ENCODE data around the gene EXOSC1. TPM values are rescaled to one million over a fixed set of nuclear protein-coding genes. Genes with fewer than 3 reads are reported as not detected.

EXOSC1 gene
- total and polyA plus RNA-seq, 11 donors: 14.8 to 34.5 (median 17.3) TPM

GRCh38 chr10:97399843-97400545 is 45.8 kb downstream of the EXOSC1 start:
- H3K4me1 ChIP-seq: peaks cover 0 to 20% (median 11%) of the 10 kb centered on the region in 12 donors
- peak; percentile 44 to 79 (median 72) for ATAC-seq
- peak overlapping the region in 11 of 12 donors; percentile 60 to 86 (median 79) for H3K27ac ChIP-seq
- H3K27me3 ChIP-seq: no peaks in the 10 kb centered on the region
- intact Hi-C loops (cut with DNase I): loop anchor here in 4 of 10 donors (5.0 to 10.0 kb wide), 4 partner anchors 63 to 335 kb away; partner anchors contain the start of gene ZFYVE27 (in 1 of the 4)
- WGBS, 4 donors: 17 to 47% (median 28%) methylated on average over 16 to 21 of the region's 21 CpGs
- peak overlapping the region in 11 of 12 donors; percentile 55 to 93 (median 80) for H3K4me3 ChIP-seq
- TF ChIP-seq CTCF (IDR thresholded peaks at IDR 0.05) (no peak), POLR2A (IDR thresholded peaks at IDR 0.05) (no peak)
- H3K9me3 ChIP-seq: no peaks in the 10 kb centered on the region
- peaks cover 0 to 35% (median 23%) of the 10 kb centered on the region in 9 donors for H3K36me3 ChIP-seq
- DNase-seq: peak in 3 of 5 donors; percentile 44 to 76 (median 63)

- WGBS, 4 donors: 71 to 97% (median 83%) methylated on average over 4 of the region's 4 CpGs
- Histone ChIP-seq H3K27me3 (no peaks in the 10 kb centered on the region), H3K36me3 (peaks cover 0 to 73% (median 58%) of the 10 kb centered on the region in 9 donors), H3K4me1 (peaks cover 0 to 15% (median 9%) of the 10 kb centered on the region in 12 donors), H3K9me3 (no peaks in the 10 kb centered on the region), H3K27ac (no peak overlapping the region), H3K4me3 (no peak overlapping the region)
- intact Hi-C loops (cut with DNase I): no loop called here
- TF ChIP-seq POLR2A (IDR thresholded peaks at IDR 0.05) (no peak), CTCF (IDR thresholded peaks at IDR 0.05) (no peak)
- ATAC-seq (no peak), DNase-seq (peak in 1 of 5 donors; percentile 4)
These were observed 49.8 kb downstream of the EXOSC1 start for GRCh38 chr10:97396056-97396455.

- WGBS, 4 donors: 91 to 94% (median 93%) methylated on average over 8 of the region's 8 CpGs
- intact Hi-C loops (cut with DNase I): no loop called here
- H3K4me1 ChIP-seq: no peaks in the 10 kb centered on the region
- ATAC-seq: no peak
- no peak for TF ChIP-seq POLR2A (IDR thresholded peaks at IDR 0.05)
- no peak for TF ChIP-seq CTCF (IDR thresholded peaks at IDR 0.05)
- DNase-seq: no peak
- H3K4me3 ChIP-seq: no peak overlapping the region
- no peaks in the 10 kb centered on the region for H3K27me3 ChIP-seq
- H3K27ac ChIP-seq: no peak overlapping the region
- H3K9me3 ChIP-seq: no peaks in the 10 kb centered on the region
- peaks cover 0 to 95% (median 84%) of the 10 kb centered on the region in 9 donors for H3K36me3 ChIP-seq
These were observed 52.7 kb downstream of the EXOSC1 start for GRCh38 chr10:97393034-97393573.

- Histone ChIP-seq H3K9me3 (no peaks in the 10 kb centered on the region), H3K27me3 (no peaks in the 10 kb centered on the region), H3K27ac (peak overlapping the region in 1 of 12 donors; percentile 32), H3K36me3 (peaks cover 0 to 96% (median 81%) of the 10 kb centered on the region in 9 donors), H3K4me1 (peaks cover 0 to 7% (median 0%) of the 10 kb centered on the region in 12 donors), H3K4me3 (no peak overlapping the region)
- WGBS, 4 donors: 86 to 100% (median 98%) methylated on average over 2 to 5 of the region's 5 CpGs
- peak in 1 of 4 donors; percentile 30 for ATAC-seq
- intact Hi-C loops (cut with DNase I): no loop called here
- peak in 1 of 5 donors; percentile 16 for DNase-seq
- no peak for TF ChIP-seq CTCF (IDR thresholded peaks at IDR 0.05)
- TF ChIP-seq POLR2A (IDR thresholded peaks at IDR 0.05): no peak
These were observed 55.7 kb downstream of the EXOSC1 start for GRCh38 chr10:97390091-97390490.

Data from heart left ventricle (tissue), 16 donors.